Activated naive CD4-positive, alpha-beta T cell treated with anti-CD3 and anti-CD28 coated beads for 36 hours (primary cell): ENCODE results near the gene ANO6. TPM values are rescaled to one million over a fixed set of nuclear protein-coding genes. Genes with fewer than 3 reads are reported as not detected.

Source experiments
- CTCF ChIA-PET: fragments of 350-600 bp; sonication (Branson Sonifier 250); formaldehyde crosslinking; loops from one replicate; lab custom pipeline; 2021; ENCODE audit warnings: antibody characterized with exemption; lab: Charles Lee
- DNase-seq: peaks from one replicate; pipeline ENCODE4 v3.0.0-alpha.2; 2020
- H3K27ac Mint-ChIP-seq: one replicate; pipeline ENCODE4 v1.8.0; 2021; ENCODE audit warnings: mild to moderate bottlenecking, mixed read lengths
- H3K27me3 Mint-ChIP-seq: one replicate; pipeline ENCODE4 v1.8.0; 2021; ENCODE audit warnings: low read depth, mixed read lengths
- H3K36me3 Mint-ChIP-seq: one replicate; pipeline ENCODE4 v1.8.0; 2021; ENCODE audit warnings: low read depth, mixed read lengths
- H3K4me1 Mint-ChIP-seq: one replicate; pipeline ENCODE4 v1.8.0; 2021; ENCODE audit warnings: low read depth, mixed read lengths
- H3K4me3 Mint-ChIP-seq: one replicate; pipeline ENCODE4 v1.8.0; 2021; ENCODE audit warnings: mild to moderate bottlenecking, moderate library complexity, mixed read lengths
- H3K9me3 Mint-ChIP-seq: one replicate; pipeline ENCODE4 v1.8.0; 2021; ENCODE audit warnings: mixed read lengths
- intact Hi-C: fragments of 100-400 bp; cut with micrococcal nuclease; formaldehyde crosslinking; loops from one replicate; pipeline ENCODE4 v1.15.1; 2023
- total RNA-seq, 2 experiments: library from RNA; stranded (reverse); gene quantifications; one replicate each; pipeline ENCODE4 v1.2.3, GENCODE V29; 2021

Gene ANO6
- total RNA-seq, 2 experiments from 2014 or later, result 12.9 to 14.6 TPM

DNA sequence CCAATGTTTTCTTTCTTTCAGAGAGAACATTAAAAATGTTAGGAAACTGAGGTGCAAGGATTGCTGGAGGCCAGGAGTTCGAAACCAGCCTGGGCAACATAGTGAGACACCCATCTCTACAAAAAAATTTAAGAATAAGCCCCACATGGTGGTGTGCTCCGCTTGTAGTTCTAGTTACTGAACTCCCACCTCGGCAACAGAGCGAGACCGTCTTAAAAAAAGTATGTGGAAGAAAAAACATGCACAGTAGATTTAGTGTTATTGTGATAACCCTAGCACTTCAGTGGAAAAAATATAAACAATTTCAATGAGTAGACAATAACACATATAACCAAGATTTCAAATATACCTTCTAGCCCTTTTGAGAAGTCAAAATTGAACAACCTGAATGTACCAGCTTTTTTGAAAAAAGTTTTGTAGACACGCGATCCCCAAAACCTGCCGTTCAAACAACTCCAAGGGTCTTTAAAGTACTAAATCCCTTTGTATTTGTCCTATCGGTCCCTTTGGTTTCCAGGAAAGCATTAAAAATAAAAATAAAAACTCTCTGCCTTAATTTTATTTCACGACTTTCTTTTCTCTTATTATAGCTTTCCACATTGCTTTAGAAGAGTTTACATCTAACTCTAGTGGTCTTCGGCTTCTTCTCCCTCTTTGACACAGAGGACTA is 1.0 kb upstream of the ANO6 start:
- peak overlapping the region; percentile 95 for H3K27ac Mint-ChIP-seq
- H3K9me3 Mint-ChIP-seq, result no peaks in the 10 kb centered on the region
- intact Hi-C loops, result loop anchor here (1.0 to 10.0 kb wide), 6 partner anchors 18 to 1000 kb away; no protein-coding TSS in a partner anchor
- peak overlapping the region; percentile 97 for H3K4me3 Mint-ChIP-seq
- H3K4me1 Mint-ChIP-seq, result peaks cover 30% of the 10 kb centered on the region
- CTCF ChIA-PET, result interaction anchor here (0.9 to 1.8 kb wide), 9 partner anchors 10 to 271 kb away, joined by 3 to 7 read pairs (median 3); no protein-coding TSS in a partner anchor
- no peaks in the 10 kb centered on the region for H3K36me3 Mint-ChIP-seq
- H3K27me3 Mint-ChIP-seq, result no peaks in the 10 kb centered on the region
- DNase-seq, result peak; percentile 32

DNA sequence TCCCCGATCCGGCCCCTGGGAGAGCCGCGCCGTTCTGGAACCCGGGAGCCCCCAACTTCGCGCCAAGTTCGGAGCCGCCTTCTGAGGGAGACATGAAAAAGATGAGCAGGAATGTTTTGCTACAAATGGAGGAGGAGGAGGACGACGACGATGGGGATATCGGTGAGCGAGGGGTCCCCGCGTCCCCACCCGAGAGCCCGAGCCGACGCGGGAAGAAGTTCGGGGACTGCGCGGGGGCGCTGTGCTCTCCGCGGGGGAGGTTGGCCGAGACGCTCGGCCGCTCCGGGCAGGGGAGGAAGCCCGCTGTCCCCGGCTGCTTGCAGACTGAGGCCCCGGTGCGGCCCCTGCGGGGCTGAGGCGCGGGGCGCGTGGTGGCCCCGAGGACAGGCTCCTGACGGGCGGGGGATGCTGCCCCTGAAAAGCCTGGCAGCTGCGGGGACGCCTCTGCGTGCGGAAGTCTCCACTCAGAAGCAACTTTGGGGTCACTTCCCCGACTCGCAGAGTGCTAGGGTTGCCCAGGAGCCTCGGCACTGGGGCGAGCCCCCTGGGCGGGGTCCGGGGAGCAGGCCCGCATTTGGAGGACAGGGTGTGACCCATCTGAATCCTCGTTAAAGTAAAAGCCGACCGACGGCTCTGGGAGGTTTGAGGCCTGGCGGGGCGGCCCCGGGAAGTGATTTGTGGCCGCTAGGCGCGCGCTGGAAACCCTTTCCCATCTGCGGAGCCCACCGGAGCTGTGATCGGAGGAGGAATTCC is 511 bp downstream of the ANO6 start:
- Mint-ChIP-seq H3K27me3 (no peaks in the 10 kb centered on the region), H3K9me3 (no peaks in the 10 kb centered on the region), H3K4me3 (peak overlapping the region; percentile 97), H3K36me3 (peaks cover 4% of the 10 kb centered on the region), H3K4me1 (peaks cover 43% of the 10 kb centered on the region), H3K27ac (peak overlapping the region; percentile 95)
- peak; percentile 53 for DNase-seq
- intact Hi-C loops, result loop anchor here (1.0 to 10.0 kb wide), 5 partner anchors 46 to 998 kb away; partner anchors contain the start of gene SCAF11
- CTCF ChIA-PET, result interaction anchor here (1.6 to 1.8 kb wide), 2 partner anchors 16 to 46 kb away, joined by 5 to 7 read pairs; no protein-coding TSS in a partner anchor

DNA sequence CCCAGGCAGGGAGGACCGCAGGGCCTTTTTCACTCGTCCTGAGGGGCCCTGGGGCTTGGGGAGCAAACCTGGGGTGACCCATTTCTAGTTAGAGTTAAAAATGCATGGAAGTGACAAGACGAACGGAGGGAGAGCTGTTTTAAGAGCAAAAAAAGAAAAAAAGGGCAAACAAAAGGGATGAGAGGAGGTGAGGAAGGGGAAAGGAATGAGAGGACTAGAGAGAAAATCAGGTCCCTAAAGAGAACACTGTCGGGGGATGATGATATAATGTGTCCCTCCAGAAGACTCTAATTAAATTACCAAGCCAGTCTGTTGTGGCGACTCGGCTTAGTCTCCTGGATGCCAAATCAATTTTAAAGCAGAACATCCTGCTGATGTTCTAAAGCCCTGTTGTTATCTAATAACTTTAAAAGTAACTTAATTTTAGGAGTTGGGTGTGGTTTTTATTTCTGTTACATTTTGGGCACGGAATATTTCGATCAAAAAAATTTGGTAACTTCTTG is 1.1 kb downstream of the ANO6 start:
- H3K27ac Mint-ChIP-seq, result peak overlapping the region; percentile 66
- H3K4me3 Mint-ChIP-seq, result peak overlapping the region; percentile 97
- H3K36me3 Mint-ChIP-seq, result peaks cover 4% of the 10 kb centered on the region
- H3K4me1 Mint-ChIP-seq, result peaks cover 43% of the 10 kb centered on the region
- H3K27me3 Mint-ChIP-seq, result no peaks in the 10 kb centered on the region
- H3K9me3 Mint-ChIP-seq, result no peaks in the 10 kb centered on the region
- intact Hi-C loops, result loop anchor here (1.0 to 10.0 kb wide), 5 partner anchors 46 to 998 kb away; partner anchors contain the start of gene SCAF11
- DNase-seq, result no peak
- CTCF ChIA-PET, result interaction anchor here (0.6 kb wide), 1 partner anchor 30 kb away, joined by 3 read pairs; no protein-coding TSS in a partner anchor

DNA sequence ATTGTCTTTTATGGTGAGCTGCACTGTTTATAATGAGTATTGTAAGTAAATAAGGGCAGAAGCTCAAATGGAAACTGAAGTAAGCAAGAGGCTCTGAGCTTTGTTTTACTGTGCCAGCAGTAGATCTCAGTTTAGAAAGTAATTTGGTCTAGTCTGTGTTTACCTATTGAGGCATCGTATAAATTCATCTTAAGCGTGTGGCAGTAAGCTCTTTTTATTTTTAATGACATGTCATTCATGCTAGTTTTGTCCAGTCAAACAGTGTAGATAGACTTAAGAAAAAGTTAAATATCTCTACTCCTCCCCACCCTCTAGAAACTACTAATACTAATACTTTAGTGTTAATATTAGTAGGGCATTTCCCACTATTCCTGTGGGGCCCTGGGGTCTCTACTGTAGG is 2.0 kb downstream of the ANO6 start:
- H3K27me3 Mint-ChIP-seq, result no peaks in the 10 kb centered on the region
- H3K36me3 Mint-ChIP-seq, result peaks cover 5% of the 10 kb centered on the region
- peak overlapping the region; percentile 97 for H3K4me3 Mint-ChIP-seq
- H3K4me1 Mint-ChIP-seq, result peaks cover 47% of the 10 kb centered on the region
- CTCF ChIA-PET, result interaction anchor here (0.6 kb wide), 1 partner anchor 594 kb away, joined by 3 read pairs; no protein-coding TSS in a partner anchor
- no peaks in the 10 kb centered on the region for H3K9me3 Mint-ChIP-seq
- H3K27ac Mint-ChIP-seq, result no peak overlapping the region
- DNase-seq, result no peak
- intact Hi-C loops, result loop anchor here (2.0 to 10.0 kb wide), 4 partner anchors 47 to 997 kb away; partner anchors contain the start of gene SCAF11

DNA sequence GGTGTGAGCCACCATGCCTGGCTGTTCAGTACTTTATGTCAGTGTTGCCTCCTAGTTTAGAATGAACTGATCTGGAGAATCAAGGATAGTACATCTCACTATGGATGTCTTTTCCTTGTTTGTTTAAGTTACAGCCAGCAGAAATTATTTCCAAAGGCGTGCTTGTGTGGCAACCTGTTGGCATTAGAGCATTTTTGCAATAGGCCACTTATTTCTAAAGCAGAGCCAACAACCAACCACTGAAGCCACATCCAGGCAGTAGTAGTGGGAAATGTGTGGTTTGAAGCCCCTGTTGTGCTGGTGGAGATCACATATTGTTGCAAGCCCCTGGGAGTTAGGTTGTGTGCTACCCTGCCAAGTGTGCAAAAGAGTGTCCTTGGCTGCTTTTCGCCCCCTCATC is 3.7 kb downstream of the ANO6 start:
- Mint-ChIP-seq H3K4me1 (peaks cover 54% of the 10 kb centered on the region), H3K36me3 (peaks cover 5% of the 10 kb centered on the region), H3K27me3 (no peaks in the 10 kb centered on the region), H3K4me3 (no peak overlapping the region), H3K9me3 (no peaks in the 10 kb centered on the region), H3K27ac (no peak overlapping the region)
- CTCF ChIA-PET, result no interaction called here
- intact Hi-C loops, result loop anchor here (5.0 to 10.0 kb wide), 2 partner anchors 392 to 995 kb away; no protein-coding TSS in a partner anchor
- DNase-seq, result no peak

DNA sequence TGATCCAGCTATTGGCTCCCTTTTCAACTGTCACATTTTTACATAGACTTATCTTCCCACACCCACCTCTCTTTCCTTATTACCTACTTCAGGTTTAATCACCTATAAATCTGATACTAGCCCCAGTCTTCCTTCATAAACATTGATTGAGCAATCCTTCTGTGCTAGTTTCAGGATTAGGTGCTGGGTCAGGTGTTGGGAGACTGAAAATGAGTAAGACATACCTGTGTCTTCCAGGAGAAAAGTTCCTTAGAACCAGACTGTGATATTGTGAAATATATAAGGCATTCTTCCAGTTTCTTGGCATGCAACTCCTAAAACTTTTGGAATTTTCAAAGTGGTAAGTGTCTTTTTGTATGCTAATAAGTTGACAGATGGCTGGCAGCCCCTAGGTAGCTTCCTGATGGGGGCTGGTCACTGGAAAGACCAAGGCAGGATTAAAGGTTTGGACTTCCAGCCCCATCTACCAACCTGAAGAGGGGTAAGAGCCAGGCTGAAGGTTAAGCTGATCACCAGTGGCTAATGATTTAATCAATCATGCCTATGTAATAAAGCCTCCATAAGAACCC is 4.6 kb downstream of the ANO6 start:
- peaks cover 5% of the 10 kb centered on the region for H3K36me3 Mint-ChIP-seq
- no peak for DNase-seq
- H3K4me1 Mint-ChIP-seq, result peaks cover 54% of the 10 kb centered on the region
- H3K4me3 Mint-ChIP-seq, result no peak overlapping the region
- CTCF ChIA-PET, result no interaction called here
- H3K27ac Mint-ChIP-seq, result no peak overlapping the region
- no peaks in the 10 kb centered on the region for H3K9me3 Mint-ChIP-seq
- H3K27me3 Mint-ChIP-seq, result no peaks in the 10 kb centered on the region
- intact Hi-C loops, result no loop called here

DNA sequence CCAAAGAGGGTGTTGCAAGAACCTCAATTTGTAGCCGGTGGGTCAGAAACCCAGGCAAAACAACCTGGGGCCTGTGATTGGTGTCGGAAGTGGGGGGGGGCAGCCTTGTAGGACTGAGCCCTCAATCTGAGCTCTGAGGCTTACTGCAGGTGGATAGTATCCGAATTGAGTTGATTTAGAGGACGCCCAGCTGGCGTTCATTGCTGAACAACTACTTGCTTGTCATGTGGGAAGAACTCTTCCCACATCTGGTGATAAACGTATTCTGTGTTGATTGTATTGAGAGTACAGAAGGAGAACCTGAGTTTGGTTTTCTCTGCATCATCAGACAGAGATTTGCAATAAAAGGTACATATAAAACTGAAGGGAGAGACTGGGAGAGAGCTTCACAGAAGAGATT is 5.1 kb downstream of the ANO6 start:
- intact Hi-C loops, result no loop called here
- H3K36me3 Mint-ChIP-seq, result peaks cover 5% of the 10 kb centered on the region
- H3K4me3 Mint-ChIP-seq, result no peak overlapping the region
- H3K4me1 Mint-ChIP-seq, result peaks cover 54% of the 10 kb centered on the region
- H3K27ac Mint-ChIP-seq, result no peak overlapping the region
- CTCF ChIA-PET, result interaction anchor here (0.9 kb wide), 1 partner anchor 1303 kb away, joined by 3 read pairs; no protein-coding TSS in a partner anchor
- H3K9me3 Mint-ChIP-seq, result no peaks in the 10 kb centered on the region
- DNase-seq, result no peak
- H3K27me3 Mint-ChIP-seq, result no peaks in the 10 kb centered on the region

DNA sequence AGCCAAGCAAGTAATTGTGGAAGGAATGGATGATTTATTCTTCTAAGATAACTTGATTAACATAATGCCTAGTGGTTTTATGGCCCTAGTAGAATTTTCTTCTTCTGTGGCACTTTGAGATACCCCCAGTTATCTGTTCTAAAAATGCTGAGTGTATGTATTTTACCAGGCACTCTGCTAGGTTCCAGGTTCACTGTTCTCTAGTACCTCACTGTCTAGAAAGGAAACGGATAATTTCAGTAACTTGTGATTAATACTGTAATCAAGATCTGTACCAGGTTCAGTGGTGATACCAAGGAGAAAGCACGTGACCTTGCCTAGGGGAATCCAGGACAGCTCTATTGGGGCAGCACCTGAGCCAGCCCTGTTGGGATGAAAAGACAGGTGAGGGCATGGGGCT is 8.0 kb downstream of the ANO6 start:
- DNase-seq, result peak; percentile 36
- H3K36me3 Mint-ChIP-seq, result peaks cover 5% of the 10 kb centered on the region
- H3K4me3 Mint-ChIP-seq, result no peak overlapping the region
- peaks cover 48% of the 10 kb centered on the region for H3K4me1 Mint-ChIP-seq
- no peak overlapping the region for H3K27ac Mint-ChIP-seq
- H3K9me3 Mint-ChIP-seq, result no peaks in the 10 kb centered on the region
- H3K27me3 Mint-ChIP-seq, result no peaks in the 10 kb centered on the region
- intact Hi-C loops, result loop anchor here (1.0 kb wide), 1 partner anchor 10 kb away; no protein-coding TSS in a partner anchor
- CTCF ChIA-PET, result no interaction called here

DNA sequence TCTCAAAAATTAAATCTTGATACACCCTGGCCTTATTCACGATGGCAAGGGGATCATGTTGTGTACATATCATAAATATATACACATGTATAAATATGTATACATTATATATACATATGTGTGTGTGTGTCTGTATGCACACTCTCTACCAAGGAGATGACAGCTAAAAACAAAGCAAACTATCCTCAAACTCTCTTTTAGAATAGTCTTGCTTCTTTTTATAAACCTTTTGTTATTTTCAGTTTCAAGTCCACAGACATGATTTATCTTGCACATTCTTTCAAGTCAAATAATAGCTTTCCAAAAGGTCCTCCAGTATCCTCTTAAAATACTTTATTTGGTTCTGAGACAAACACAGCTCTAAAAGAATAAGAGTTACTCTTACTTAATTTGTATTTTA is 8.4 kb downstream of the ANO6 start:
- intact Hi-C loops, result loop anchor here (1.0 kb wide), 1 partner anchor 10 kb away; no protein-coding TSS in a partner anchor
- H3K36me3 Mint-ChIP-seq, result peaks cover 5% of the 10 kb centered on the region
- H3K9me3 Mint-ChIP-seq, result no peaks in the 10 kb centered on the region
- no peak overlapping the region for H3K4me3 Mint-ChIP-seq
- H3K4me1 Mint-ChIP-seq, result peaks cover 48% of the 10 kb centered on the region
- CTCF ChIA-PET, result no interaction called here
- H3K27me3 Mint-ChIP-seq, result no peaks in the 10 kb centered on the region
- DNase-seq, result no peak
- no peak overlapping the region for H3K27ac Mint-ChIP-seq

DNA sequence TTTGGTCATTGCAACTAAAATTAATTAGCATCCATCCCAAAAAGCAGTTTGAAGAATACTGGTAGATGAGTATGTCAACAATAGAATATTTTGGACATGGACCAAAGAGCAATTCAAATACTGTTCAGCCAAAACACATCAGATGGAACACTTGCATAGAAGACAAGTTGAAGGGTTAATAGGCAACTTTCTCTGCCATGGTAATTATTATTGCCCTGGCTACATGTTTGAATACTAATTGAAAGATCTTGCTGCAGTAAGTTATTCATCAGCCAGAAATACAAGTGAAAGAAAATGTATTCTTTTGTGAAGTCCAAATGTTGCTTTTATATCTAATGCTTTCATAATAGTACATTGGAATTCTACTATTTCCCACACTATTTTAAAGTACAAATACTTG is 10.1 kb downstream of the ANO6 start:
- Mint-ChIP-seq H3K36me3 (peaks cover 5% of the 10 kb centered on the region), H3K4me3 (no peak overlapping the region), H3K27ac (no peak overlapping the region), H3K9me3 (no peaks in the 10 kb centered on the region), H3K27me3 (no peaks in the 10 kb centered on the region), H3K4me1 (peaks cover 39% of the 10 kb centered on the region)
- no peak for DNase-seq
- intact Hi-C loops, result no loop called here
- CTCF ChIA-PET, result no interaction called here

DNA sequence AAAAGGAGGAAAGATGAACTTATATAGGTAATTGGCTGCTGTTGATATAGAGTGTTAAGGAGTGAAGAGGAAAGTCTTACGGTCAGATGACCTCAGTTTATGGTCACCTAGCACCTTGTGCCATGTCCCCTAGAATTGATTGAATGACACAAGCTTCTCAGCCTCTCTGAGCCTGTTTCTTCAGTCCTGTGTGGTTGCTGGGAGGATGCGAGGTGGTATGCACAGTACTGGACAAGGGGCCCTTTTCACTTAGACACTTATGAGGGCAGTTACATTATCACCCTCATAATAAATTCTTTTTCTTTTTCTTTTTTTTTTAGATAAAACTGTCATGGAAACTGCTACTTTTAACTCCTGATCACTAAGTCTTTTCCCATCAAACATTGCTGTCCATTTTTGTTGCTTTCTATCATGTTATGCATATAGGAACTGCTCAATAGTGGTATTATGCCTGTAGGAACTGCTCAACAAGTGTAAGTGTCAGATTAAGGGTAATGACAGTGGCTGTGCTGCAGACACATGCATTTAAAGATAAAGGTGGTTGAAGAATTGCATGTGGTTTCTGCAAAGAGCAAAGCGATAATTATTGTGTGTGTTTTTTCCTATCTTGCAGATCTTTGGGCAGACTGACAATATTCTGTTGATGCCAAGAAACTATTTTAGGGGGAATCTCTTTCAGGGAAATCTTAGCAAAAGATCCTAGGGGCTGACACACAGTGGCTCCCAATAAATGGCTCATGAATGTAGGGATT is 11.6 kb downstream of the ANO6 start:
- no peak overlapping the region for H3K27ac Mint-ChIP-seq
- no peak overlapping the region for H3K4me3 Mint-ChIP-seq
- H3K9me3 Mint-ChIP-seq, result no peaks in the 10 kb centered on the region
- H3K4me1 Mint-ChIP-seq, result peaks cover 44% of the 10 kb centered on the region
- no peaks in the 10 kb centered on the region for H3K27me3 Mint-ChIP-seq
- intact Hi-C loops, result no loop called here
- DNase-seq, result no peak
- CTCF ChIA-PET, result no interaction called here
- H3K36me3 Mint-ChIP-seq, result peaks cover 1% of the 10 kb centered on the region
